ENCODE data around the gene RASAL2.

The RASAL2 gene

DNA sequence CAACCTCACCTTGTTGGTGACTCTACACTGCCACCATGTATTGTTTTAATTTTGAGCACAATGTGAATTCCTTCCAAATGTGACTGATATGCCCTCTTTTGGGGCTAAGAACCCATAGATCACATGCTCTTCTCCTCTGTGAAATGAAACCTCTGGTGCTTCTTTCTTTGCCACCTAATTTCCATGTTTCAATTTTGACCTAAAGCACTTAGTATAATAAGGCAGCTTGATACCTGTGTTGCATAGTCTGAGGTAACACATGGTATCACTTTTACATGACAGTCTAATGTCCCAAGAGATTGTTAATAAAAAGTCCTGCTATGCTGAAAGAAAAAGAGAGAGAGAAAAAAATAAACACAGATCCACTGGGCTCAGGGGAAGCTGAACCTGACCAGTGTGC, 378.6 kb downstream of the RASAL2 start:
- no peak for DNase-seq

- no peak for DNase-seq
Observed at GRCh38 chr1:178477373-178477772, 383.5 kb downstream of the RASAL2 start.

DNA sequence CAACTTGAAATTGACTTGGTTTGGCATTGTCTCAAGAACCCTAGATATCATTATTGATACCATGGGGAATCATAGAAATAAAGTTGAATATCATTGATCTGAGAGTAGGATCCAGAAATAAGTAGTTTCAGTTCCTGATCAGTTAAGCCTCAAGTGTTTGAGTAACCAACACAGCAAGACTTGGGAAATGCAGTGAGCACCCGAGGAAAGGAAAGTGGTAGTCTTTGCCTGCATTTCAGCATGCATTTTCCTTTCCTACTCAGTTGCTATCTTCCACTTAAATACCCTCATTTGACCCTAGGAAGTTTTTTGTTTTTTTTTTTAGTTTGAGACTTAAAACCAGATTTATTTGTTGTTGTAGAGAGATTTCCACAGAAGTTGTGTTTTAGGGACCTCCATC, 383.9 kb downstream of the RASAL2 start:
- DNase-seq: no peak

DNA sequence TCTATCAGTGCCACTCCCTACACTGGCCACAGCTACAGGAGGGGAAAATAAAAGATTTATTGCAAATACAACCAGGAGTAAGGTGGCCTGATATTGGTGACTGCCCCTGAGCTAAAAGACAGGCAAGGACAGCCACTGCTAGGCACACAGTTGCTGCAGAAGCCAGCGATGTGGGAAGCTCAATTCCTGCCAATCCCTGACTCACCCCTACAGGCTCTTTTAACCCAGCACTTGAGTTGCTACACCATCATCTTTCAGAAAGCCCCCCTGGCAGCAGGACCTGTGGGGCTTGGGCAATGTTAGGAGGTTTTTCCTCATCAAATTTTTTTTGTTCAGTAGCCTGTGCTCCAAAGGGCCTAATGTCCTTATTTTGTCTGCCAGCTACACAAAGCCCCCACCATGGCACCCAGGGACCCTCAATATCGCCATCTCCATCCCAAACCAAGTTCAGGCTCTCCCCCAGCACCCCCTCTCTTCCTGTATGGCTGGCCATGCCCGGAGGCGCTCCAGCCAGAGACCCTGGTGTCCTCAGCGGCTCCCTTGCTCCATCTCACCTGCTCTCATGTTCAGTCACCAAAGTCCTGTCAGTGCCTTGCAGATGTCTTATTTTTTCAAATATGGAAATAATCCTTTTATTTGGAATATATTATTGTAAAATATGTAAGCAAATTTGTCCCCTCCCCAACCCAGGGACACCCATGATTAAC, 389.5 kb downstream of the RASAL2 start:
- DNase-seq: no peak

- DNase-seq: no peak
Observed at GRCh38 chr1:178484698-178485225, 390.9 kb downstream of the RASAL2 start.

- DNase-seq: no peak
Observed at GRCh38 chr1:178485541-178485981, 391.7 kb downstream of the RASAL2 start.

GRCh38 chr1:178486100-178487069, 392.5 kb downstream of the RASAL2 start:
- no peak for DNase-seq

GRCh38 chr1:178487070-178487615, 393.2 kb downstream of the RASAL2 start:
- no peak for DNase-seq

DNA sequence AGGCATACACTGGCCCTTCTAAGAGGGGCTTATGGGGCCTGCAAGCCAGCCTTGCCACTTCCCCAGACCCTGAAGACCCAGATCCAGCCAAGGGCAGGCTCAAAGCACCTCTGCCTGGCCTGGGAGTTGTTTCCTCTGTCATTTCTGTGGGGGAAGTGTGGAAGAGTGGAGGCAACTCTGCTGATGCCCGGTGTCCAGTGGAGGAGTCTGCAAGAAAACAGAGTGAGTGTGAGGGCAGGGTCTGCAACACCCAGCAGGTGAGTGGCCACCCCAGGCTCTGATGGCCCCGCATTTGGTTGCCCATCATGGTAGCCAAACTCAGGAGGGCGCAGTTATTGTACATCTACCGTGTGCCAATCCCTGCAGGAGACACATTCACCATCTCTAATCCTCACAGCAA, 394.5 kb downstream of the RASAL2 start:
- DNase-seq: no peak

- no peak for DNase-seq
Observed at GRCh38 chr1:178489399-178489798, 395.5 kb downstream of the RASAL2 start.

- no peak for DNase-seq
Observed at GRCh38 chr1:178490136-178490535, 396.2 kb downstream of the RASAL2 start.

DNA sequence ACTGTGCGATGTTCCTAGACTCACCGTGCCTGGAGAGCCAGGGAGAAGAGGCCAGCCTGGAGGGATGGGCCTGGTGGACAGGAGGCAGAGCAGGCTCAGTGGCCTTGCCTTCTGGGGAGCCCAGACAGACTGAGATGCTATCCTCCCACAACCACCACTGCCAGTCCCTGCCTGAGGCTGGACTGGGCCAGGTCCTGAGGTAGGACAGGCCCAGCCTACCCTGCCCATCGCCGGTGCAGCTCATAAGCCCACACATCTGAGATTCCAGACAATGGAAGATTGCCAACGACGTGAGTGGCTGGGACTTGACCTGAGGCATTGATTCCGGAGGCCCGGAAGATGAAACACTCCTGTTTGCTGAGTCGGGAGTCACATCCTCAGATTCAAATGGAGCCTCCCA, 397.1 kb downstream of the RASAL2 start:
- no peak for DNase-seq

GRCh38 chr1:178491721-178492120, 397.8 kb downstream of the RASAL2 start:
- DNase-seq: no peak

DNA sequence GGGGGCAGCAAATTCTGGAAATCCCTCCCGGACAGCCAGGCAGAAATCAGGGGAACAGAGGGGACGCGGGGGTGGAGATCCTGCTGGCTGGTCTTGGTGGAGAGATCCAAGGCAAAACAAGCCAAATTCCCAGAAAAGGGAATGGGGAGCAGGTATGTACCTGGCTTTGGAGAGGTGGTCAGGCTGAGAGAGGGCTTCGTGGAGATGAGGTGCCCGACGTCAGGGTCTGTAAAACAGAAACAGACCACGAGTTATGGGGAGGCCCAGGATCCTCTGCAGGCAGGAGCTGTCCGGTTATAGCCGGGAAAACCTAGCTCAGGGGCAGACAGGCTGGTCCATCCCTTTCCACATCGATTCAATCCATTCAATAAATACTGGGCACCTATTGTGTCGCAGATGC, 398.4 kb downstream of the RASAL2 start:
- DNase-seq: no peak

- DNase-seq: no peak
Observed at GRCh38 chr1:178493301-178493741, 399.4 kb downstream of the RASAL2 start.

GRCh38 chr1:178494569-178494971, 400.7 kb downstream of the RASAL2 start:
- DNase-seq: no peak

- DNase-seq: no peak
Observed at GRCh38 chr1:178495158-178495557, 401.3 kb downstream of the RASAL2 start.

DNA sequence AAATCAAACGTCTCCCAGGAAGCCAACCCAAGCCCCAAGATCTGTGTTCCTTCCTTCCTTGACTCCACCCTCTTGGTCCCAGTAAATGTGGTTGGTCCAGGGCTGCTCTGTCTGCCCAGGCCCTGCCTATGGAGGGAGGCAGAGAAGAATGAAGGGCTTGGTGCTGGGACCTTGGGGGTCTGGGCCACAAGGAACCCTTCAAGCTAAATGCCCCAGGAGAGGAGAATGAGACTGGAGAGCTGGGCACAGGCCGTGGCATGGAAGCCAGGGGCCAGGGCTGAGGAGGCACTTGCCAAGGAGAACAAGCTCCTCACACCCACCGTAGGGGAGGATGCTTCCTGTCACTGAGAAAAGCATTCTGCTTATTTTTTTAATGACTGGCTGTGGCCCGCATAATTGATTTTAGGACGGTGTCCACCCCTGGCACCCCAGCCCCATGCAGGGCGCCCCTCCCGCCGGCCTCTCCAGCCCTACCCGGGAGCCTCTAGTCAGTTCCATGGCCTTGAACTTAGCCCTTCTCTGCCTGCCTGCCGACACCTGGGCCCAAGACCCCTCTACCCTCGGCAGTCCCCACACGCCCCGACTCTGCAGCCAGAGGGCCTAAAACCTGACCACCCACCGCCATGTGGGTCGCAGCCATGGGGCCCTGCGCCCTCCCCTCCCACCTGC, 402.0 kb downstream of the RASAL2 start:
- DNase-seq: no peak

GRCh38 chr1:178496410-178497135, 402.7 kb downstream of the RASAL2 start, which contains the start of gene CLEC20A:
Gene CLEC20A (minus strand): TSS chr1:178496964. CDS start chr1:178496939, 25 bp downstream.
- no peak for DNase-seq

- no peak for DNase-seq
Observed at GRCh38 chr1:178497903-178498478, 404.1 kb downstream of the RASAL2 start.

- no peak for DNase-seq
Observed at GRCh38 chr1:178498896-178499675, 405.2 kb downstream of the RASAL2 start.
